Measurements from ENCODE around the gene EHMT1. TPM values are rescaled to one million over a fixed set of nuclear protein-coding genes. Genes with fewer than 3 reads are reported as not detected.

Gene EHMT1
- total and polyA plus RNA-seq, 2 experiments from 2014 or later = 162 to 177 TPM

- H3K27ac ChIP-seq (ENCODE audit: low read depth) = no peak overlapping the region
- peaks cover 79% of the 10 kb centered on the region for H3K36me3 Mint-ChIP-seq (ENCODE audit: low read depth)
- no peaks in the 10 kb centered on the region; the same call in 2 of the 3 replicates for H3K9me3 Mint-ChIP-seq
- TF ChIP-seq CTCF (conservative IDR thresholded peaks at IDR 0.05; ENCODE audit: low read depth in 2 of 2) (no peak), EZH2phosphoT487 (IDR thresholded peaks at IDR 0.05; ENCODE audit: unreplicated experiment) (peak; percentile 46)
- peaks cover 7% of the 10 kb centered on the region for H3K27me3 Mint-ChIP-seq (ENCODE audit: insufficient read depth, low read depth, poor library complexity)
- H3K79me2 ChIP-seq (replicated peaks; ENCODE audit: insufficient read depth) = peaks cover 24% of the 10 kb centered on the region
- H2AFZ ChIP-seq = no peak overlapping the region
- H3K27me3 ChIP-seq (ENCODE audit: insufficient read depth) = no peaks in the 10 kb centered on the region
- no peak overlapping the region for H3K27ac Mint-ChIP-seq
- peaks cover 6% of the 10 kb centered on the region for H4K20me1 ChIP-seq (replicated peaks; ENCODE audit: insufficient read depth)
- no peak for DNase-seq (ENCODE audit: low spot score)
- H3F3A ChIP-seq (replicated peaks; ENCODE audit: low read depth) = 0 out of 2 replicates have a peak, but pooled peaks cover 3% of the 10 kb centered on the region
- no peaks in the 10 kb centered on the region for H3K4me1 ChIP-seq (ENCODE audit: insufficient read depth)
- no peak overlapping the region for H3K4me3 Mint-ChIP-seq
- H3K4me1 Mint-ChIP-seq = no peaks in the 10 kb centered on the region; the same call in 2 of the 3 replicates
- no peaks in the 10 kb centered on the region for H3K9me2 ChIP-seq (ENCODE audit: insufficient read depth)
- H3K36me3 ChIP-seq (ENCODE audit: insufficient read depth) = peaks cover 45% of the 10 kb centered on the region
- ATAC-seq = no peak; the same call in 2 of the 3 replicates
- no peak overlapping the region for H3K4me2 ChIP-seq
- no peak overlapping the region for H3K4me3 ChIP-seq
Measured at GRCh38 chr9:137764981-137765380, 146.2 kb downstream of the EHMT1 start.

- Mint-ChIP-seq H3K9me3 (peaks cover 4% of the 10 kb centered on the region; the same call in 2 of the 3 replicates), H3K27me3 (ENCODE audit: insufficient read depth, low read depth, poor library complexity) (peaks cover 6% of the 10 kb centered on the region), H3K4me3 (no peak overlapping the region), H3K27ac (peak overlapping the region; percentile 91; the same call in 1 of the 2 replicates), H3K36me3 (ENCODE audit: low read depth) (peaks cover 80% of the 10 kb centered on the region), H3K4me1 (no peaks in the 10 kb centered on the region; the same call in 2 of the 3 replicates)
- H3K79me2 ChIP-seq (replicated peaks; ENCODE audit: insufficient read depth) = peaks cover 27% of the 10 kb centered on the region; the same call in 1 of the 2 replicates
- no peaks in the 10 kb centered on the region for H3K27me3 ChIP-seq (ENCODE audit: insufficient read depth)
- peaks cover 47% of the 10 kb centered on the region for H3K36me3 ChIP-seq (ENCODE audit: insufficient read depth)
- H3F3A ChIP-seq (replicated peaks; ENCODE audit: low read depth) = 0 out of 2 replicates have a peak, but pooled peaks cover 3% of the 10 kb centered on the region
- H4K20me1 ChIP-seq (replicated peaks; ENCODE audit: insufficient read depth) = peaks cover 6% of the 10 kb centered on the region
- H2AFZ ChIP-seq = no peak overlapping the region
- ATAC-seq (no peak), DNase-seq (ENCODE audit: low spot score) (no peak)
- H3K4me1 ChIP-seq (ENCODE audit: insufficient read depth) = no peaks in the 10 kb centered on the region
- TF ChIP-seq, protein P1, sequence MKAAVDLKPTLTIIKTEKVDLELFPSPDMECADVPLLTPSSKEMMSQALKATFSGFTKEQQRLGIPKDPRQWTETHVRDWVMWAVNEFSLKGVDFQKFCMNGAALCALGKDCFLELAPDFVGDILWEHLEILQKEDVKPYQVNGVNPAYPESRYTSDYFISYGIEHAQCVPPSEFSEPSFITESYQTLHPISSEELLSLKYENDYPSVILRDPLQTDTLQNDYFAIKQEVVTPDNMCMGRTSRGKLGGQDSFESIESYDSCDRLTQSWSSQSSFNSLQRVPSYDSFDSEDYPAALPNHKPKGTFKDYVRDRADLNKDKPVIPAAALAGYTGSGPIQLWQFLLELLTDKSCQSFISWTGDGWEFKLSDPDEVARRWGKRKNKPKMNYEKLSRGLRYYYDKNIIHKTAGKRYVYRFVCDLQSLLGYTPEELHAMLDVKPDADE (IDR thresholded peaks at IDR 0.05) = no peak
- TF ChIP-seq ZNF331 (CRISPR knock-in tag; IDR thresholded peaks at IDR 0.05; ENCODE audit: low read depth) (no peak), ZNF114 (CRISPR knock-in tag; IDR thresholded peaks at IDR 0.05) (no peak)
- no peak overlapping the region for H3K27ac ChIP-seq (ENCODE audit: low read depth)
- no peak overlapping the region for H3K4me2 ChIP-seq
- H3K4me3 ChIP-seq = no peak overlapping the region
- H3K9me2 ChIP-seq (ENCODE audit: insufficient read depth) = no peaks in the 10 kb centered on the region
Measured at GRCh38 chr9:137765536-137765935, 146.7 kb downstream of the EHMT1 start.

DNA sequence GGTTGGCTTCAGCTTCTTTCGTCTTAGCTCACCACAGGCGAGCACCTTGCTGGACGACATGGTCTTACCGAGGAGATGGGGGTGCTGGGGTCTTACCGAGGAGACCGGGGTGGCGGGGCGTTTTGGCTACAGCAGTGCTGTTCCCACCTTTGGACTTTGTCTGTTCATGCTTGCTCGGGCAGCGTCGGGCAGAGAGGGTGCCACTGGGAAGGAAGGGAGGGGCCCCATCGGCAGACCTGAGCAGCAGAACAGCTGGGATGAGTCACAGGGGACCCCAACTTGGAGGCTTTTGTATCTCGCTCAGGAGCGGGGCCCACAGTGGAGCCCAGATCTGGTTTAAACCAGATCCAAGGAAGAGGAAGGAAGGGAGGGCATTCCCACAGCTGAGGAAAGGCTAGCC lies 152.8 kb downstream of the EHMT1 start:
- DNase-seq (ENCODE audit: low spot score) (no peak), ATAC-seq (peak; percentile 10; the same call in 1 of the 3 replicates)
- H3K36me3 Mint-ChIP-seq (ENCODE audit: low read depth) = peaks cover 69% of the 10 kb centered on the region
- no peaks in the 10 kb centered on the region; the same call in 1 of the 2 replicates for H3F3A ChIP-seq (replicated peaks; ENCODE audit: low read depth)
- peaks cover 9% of the 10 kb centered on the region for H3K4me1 Mint-ChIP-seq
- peaks cover 12% of the 10 kb centered on the region for H4K20me1 ChIP-seq (replicated peaks; ENCODE audit: insufficient read depth)
- H3K27me3 ChIP-seq (ENCODE audit: insufficient read depth) = no peaks in the 10 kb centered on the region
- peaks cover 7% of the 10 kb centered on the region for H3K27me3 Mint-ChIP-seq (ENCODE audit: insufficient read depth, low read depth, poor library complexity)
- H3K36me3 ChIP-seq (ENCODE audit: insufficient read depth) = peaks cover 23% of the 10 kb centered on the region
- no peak overlapping the region for H3K4me2 ChIP-seq
- no peaks in the 10 kb centered on the region for H3K9me2 ChIP-seq (ENCODE audit: insufficient read depth)
- H3K4me1 ChIP-seq (ENCODE audit: insufficient read depth) = peaks cover 4% of the 10 kb centered on the region; the same call in 1 of the 2 replicates
- TF ChIP-seq ZNF331 (CRISPR knock-in tag; IDR thresholded peaks at IDR 0.05; ENCODE audit: low read depth) (no peak), CTCF (conservative IDR thresholded peaks at IDR 0.05; ENCODE audit: low read depth in 2 of 2) (no peak)
- H3K27ac Mint-ChIP-seq = peak overlapping the region; percentile 65
- no peak overlapping the region for H2AFZ ChIP-seq
- H3K79me2 ChIP-seq (replicated peaks; ENCODE audit: insufficient read depth) = peaks cover 29% of the 10 kb centered on the region
- no peak overlapping the region for H3K4me3 Mint-ChIP-seq
- peak overlapping the region; percentile 59; the same call in 1 of the 2 replicates for H3K27ac ChIP-seq (ENCODE audit: low read depth)
- H3K9me3 Mint-ChIP-seq = peaks cover 7% of the 10 kb centered on the region; the same call in 2 of the 3 replicates
- H3K4me3 ChIP-seq = no peak overlapping the region
